ENCODE data around the gene AGO1. TPM values are rescaled to one million over a fixed set of nuclear protein-coding genes. Genes with fewer than 3 reads are reported as not detected.
A peak's percentile ranks its signal among the peaks of the same experiment; 100 is the strongest.

The AGO1 gene
- polyA plus RNA-seq, 1 donor from 2014 or later = 13.0 TPM

DNA sequence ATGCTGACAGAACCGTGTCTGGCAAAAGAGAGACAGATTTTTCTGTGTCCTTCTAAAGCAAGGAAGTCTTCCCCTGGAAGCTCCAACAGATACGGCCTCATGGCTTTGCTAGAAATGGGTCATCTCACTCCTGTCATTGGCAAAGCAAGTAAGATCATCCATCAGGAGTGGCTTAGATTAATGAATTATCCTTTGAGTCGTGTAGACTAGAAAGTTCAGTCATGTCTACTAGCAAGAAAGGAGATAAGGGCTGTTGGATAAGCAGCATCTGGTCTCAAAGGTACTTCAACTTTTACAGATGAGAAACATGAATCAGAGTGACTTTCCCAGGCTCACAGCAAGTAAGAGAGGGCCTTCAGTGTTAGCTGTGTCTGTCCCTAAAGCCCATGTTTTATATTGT, 44.5 kb downstream of the AGO1 start:
- no peaks in the 10 kb centered on the region for H3K9me3 ChIP-seq (ENCODE audit: low read length)
- no peaks in the 10 kb centered on the region for H3K9me2 ChIP-seq (ENCODE audit: insufficient read depth, low read length)
- no peaks in the 10 kb centered on the region for H3F3A ChIP-seq (ENCODE audit: insufficient read depth, low read length, poor library complexity, severe bottlenecking)
- H3K27me3 ChIP-seq (ENCODE audit: insufficient read depth, low read depth, low read length) = no peaks in the 10 kb centered on the region
- peaks cover 7% of the 10 kb centered on the region for H3K36me3 ChIP-seq (ENCODE audit: insufficient read depth, low read length)
- TF ChIP-seq SMC3 (conservative IDR thresholded peaks at IDR 0.05; ENCODE audit: poor library complexity) = no peak
- TF ChIP-seq MXI1 (conservative IDR thresholded peaks at IDR 0.05; ENCODE audit: poor library complexity, severe bottlenecking) = no peak
- no peak for TF ChIP-seq TAF1 (IDR thresholded peaks at IDR 0.05; ENCODE audit: low read depth)
- TF ChIP-seq, protein P1, sequence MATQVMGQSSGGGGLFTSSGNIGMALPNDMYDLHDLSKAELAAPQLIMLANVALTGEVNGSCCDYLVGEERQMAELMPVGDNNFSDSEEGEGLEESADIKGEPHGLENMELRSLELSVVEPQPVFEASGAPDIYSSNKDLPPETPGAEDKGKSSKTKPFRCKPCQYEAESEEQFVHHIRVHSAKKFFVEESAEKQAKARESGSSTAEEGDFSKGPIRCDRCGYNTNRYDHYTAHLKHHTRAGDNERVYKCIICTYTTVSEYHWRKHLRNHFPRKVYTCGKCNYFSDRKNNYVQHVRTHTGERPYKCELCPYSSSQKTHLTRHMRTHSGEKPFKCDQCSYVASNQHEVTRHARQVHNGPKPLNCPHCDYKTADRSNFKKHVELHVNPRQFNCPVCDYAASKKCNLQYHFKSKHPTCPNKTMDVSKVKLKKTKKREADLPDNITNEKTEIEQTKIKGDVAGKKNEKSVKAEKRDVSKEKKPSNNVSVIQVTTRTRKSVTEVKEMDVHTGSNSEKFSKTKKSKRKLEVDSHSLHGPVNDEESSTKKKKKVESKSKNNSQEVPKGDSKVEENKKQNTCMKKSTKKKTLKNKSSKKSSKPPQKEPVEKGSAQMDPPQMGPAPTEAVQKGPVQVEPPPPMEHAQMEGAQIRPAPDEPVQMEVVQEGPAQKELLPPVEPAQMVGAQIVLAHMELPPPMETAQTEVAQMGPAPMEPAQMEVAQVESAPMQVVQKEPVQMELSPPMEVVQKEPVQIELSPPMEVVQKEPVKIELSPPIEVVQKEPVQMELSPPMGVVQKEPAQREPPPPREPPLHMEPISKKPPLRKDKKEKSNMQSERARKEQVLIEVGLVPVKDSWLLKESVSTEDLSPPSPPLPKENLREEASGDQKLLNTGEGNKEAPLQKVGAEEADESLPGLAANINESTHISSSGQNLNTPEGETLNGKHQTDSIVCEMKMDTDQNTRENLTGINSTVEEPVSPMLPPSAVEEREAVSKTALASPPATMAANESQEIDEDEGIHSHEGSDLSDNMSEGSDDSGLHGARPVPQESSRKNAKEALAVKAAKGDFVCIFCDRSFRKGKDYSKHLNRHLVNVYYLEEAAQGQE (IDR thresholded peaks at IDR 0.05; ENCODE audit: borderline replicate concordance) = no peak
- TF ChIP-seq, protein P2, sequence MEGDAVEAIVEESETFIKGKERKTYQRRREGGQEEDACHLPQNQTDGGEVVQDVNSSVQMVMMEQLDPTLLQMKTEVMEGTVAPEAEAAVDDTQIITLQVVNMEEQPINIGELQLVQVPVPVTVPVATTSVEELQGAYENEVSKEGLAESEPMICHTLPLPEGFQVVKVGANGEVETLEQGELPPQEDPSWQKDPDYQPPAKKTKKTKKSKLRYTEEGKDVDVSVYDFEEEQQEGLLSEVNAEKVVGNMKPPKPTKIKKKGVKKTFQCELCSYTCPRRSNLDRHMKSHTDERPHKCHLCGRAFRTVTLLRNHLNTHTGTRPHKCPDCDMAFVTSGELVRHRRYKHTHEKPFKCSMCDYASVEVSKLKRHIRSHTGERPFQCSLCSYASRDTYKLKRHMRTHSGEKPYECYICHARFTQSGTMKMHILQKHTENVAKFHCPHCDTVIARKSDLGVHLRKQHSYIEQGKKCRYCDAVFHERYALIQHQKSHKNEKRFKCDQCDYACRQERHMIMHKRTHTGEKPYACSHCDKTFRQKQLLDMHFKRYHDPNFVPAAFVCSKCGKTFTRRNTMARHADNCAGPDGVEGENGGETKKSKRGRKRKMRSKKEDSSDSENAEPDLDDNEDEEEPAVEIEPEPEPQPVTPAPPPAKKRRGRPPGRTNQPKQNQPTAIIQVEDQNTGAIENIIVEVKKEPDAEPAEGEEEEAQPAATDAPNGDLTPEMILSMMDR (IDR thresholded peaks at IDR 0.05; ENCODE audit: poor library complexity, severe bottlenecking) = no peak
- no peak for TF ChIP-seq POLR2AphosphoS5 (IDR thresholded peaks at IDR 0.05)
- TF ChIP-seq EP300 (conservative IDR thresholded peaks at IDR 0.05; ENCODE audit: poor library complexity, severe bottlenecking) = no peak
- no peaks in the 10 kb centered on the region for H4K20me1 ChIP-seq (ENCODE audit: insufficient read depth)
- no peak overlapping the region for H3K4me2 ChIP-seq (ENCODE audit: low read length)
- no peak overlapping the region for H3K27ac ChIP-seq (ENCODE audit: low read length)
- H2AFZ ChIP-seq (ENCODE audit: low read depth, low read length) = no peak overlapping the region
- no peak overlapping the region for H3K9ac ChIP-seq (ENCODE audit: low read length)
- H3K79me2 ChIP-seq (replicated peaks; ENCODE audit: insufficient read depth, low read length) = peaks cover 8% of the 10 kb centered on the region
- no peak overlapping the region for H3K4me3 ChIP-seq (ENCODE audit: low read length)

DNA sequence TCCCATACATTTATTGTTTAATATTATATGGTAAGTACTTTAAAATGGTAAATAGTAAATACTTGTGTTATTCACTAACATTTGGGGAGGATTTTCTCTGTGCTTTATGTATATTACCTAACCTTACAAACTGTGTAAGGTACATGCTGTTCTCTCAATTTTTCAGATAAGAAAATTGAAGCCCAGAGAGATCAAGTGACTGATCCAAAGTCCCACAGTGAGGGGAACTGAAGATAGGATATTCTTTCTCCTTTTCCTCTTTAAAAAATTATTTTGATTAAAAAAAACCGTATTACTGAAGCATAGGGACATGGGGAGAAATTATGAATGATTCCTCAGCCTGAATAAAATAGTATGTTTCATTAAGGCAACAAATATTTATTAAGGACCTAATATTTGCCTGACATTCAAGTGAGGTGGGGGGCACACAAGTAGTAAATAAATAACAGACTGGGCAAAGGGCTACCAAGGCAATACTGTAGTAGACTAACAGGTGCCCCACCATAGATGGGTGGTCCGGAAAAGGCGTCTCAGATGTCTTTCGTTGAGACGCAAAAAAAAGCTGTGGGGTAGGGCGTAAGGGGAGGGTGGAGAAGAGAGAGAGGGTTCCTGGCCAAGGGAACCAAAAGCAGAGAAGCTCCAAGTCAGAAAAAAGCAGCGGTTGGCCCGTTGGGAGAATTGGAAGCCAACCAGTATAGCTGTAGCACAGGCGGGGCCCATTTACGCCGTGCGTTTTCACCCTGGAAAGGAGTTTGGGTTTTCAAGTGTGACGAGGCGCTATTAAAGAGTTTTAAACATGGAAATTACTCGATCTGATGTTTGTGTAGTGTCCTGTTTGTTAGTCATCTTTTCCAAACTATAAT, 47.0 kb downstream of the AGO1 start:
- peak overlapping the region; percentile 80 for H3K27ac ChIP-seq (ENCODE audit: low read length)
- H3K4me3 ChIP-seq (ENCODE audit: low read length) = peak overlapping the region; percentile 72
- H3K4me2 ChIP-seq (ENCODE audit: low read length) = peak overlapping the region; percentile 56
- no peak for TF ChIP-seq MXI1 (conservative IDR thresholded peaks at IDR 0.05; ENCODE audit: poor library complexity, severe bottlenecking)
- TF ChIP-seq POLR2AphosphoS5 (IDR thresholded peaks at IDR 0.05) = no peak
- TF ChIP-seq SMC3 (conservative IDR thresholded peaks at IDR 0.05; ENCODE audit: poor library complexity) = no peak
- TF ChIP-seq TAF1 (IDR thresholded peaks at IDR 0.05; ENCODE audit: low read depth) = no peak
- no peak for TF ChIP-seq RAD21 (conservative IDR thresholded peaks at IDR 0.05)
- TF ChIP-seq, protein P2 (IDR thresholded peaks at IDR 0.05; ENCODE audit: poor library complexity, severe bottlenecking) = no peak
- TF ChIP-seq, protein P1 (IDR thresholded peaks at IDR 0.05; ENCODE audit: borderline replicate concordance) = no peak
- TF ChIP-seq EP300 (conservative IDR thresholded peaks at IDR 0.05; ENCODE audit: poor library complexity, severe bottlenecking) = no peak
- no peak for TF ChIP-seq EZH2 (IDR thresholded peaks at IDR 0.05; ENCODE audit: borderline replicate concordance, insufficient read depth, low read length, poor library complexity, severe bottlenecking)
- H3K36me3 ChIP-seq (ENCODE audit: insufficient read depth, low read length) = no peaks in the 10 kb centered on the region
- H3K9ac ChIP-seq (ENCODE audit: low read length) = peak overlapping the region; percentile 78
- H3K9me2 ChIP-seq (ENCODE audit: insufficient read depth, low read length) = no peaks in the 10 kb centered on the region
- H3K79me2 ChIP-seq (replicated peaks; ENCODE audit: insufficient read depth, low read length) = peaks cover 32% of the 10 kb centered on the region
- no peaks in the 10 kb centered on the region for H3K27me3 ChIP-seq (ENCODE audit: insufficient read depth, low read depth, low read length)
- H3F3A ChIP-seq (ENCODE audit: insufficient read depth, low read length, poor library complexity, severe bottlenecking) = no peaks in the 10 kb centered on the region
- no peaks in the 10 kb centered on the region for H4K20me1 ChIP-seq (ENCODE audit: insufficient read depth)
- peak overlapping the region; percentile 7 for H2AFZ ChIP-seq (ENCODE audit: low read depth, low read length)
- no peaks in the 10 kb centered on the region for H3K9me3 ChIP-seq (ENCODE audit: low read length)

All from neural cell (in vitro differentiated cells).